Nephron (organoid): Measurements from ENCODE around the gene CXCL10.

Experiments used
- H3K27ac Mint-ChIP-seq, 3 experiments: 2 replicates each; pipeline ENCODE4 v1.8.0; 2020; ENCODE audit warnings: mixed read lengths in 3 of 3, mild to moderate bottlenecking in 2 of 3, moderate library complexity in 1 of 3
- H3K27me3 Mint-ChIP-seq: 2 replicates; pipeline ENCODE4 v1.8.0; 2021; ENCODE audit warnings: low read depth, mild to moderate bottlenecking, moderate library complexity, mixed read lengths
- H3K36me3 Mint-ChIP-seq: 2 replicates; pipeline ENCODE4 v1.8.0; 2020; ENCODE audit warnings: low read depth, mixed read lengths
- H3K4me1 Mint-ChIP-seq: 2 replicates; pipeline ENCODE4 v1.8.0; 2020; ENCODE audit warnings: mixed read lengths
- H3K4me3 Mint-ChIP-seq, 3 experiments: 2 replicates each; pipeline ENCODE4 v1.8.0; 2020; ENCODE audit warnings: mild to moderate bottlenecking in 3 of 3, mixed read lengths in 3 of 3, moderate library complexity in 2 of 3
- H3K9me3 Mint-ChIP-seq: 2 replicates; pipeline ENCODE4 v1.8.0; 2020; ENCODE audit warnings: mixed read lengths
- CTCF ChIP-seq, 3 experiments: fragments of 200-600 bp; sonication (generic); IDR thresholded peaks; one replicate each; pipeline ENCODE4 v1.5.0; 2021; ENCODE audit warnings: antibody characterized with exemption in 3 of 3; ENCODE audit not compliant: unreplicated experiment in 3 of 3

The CXCL10 gene

GRCh38 chr4:76060506-76060905 is 37.2 kb upstream of the CXCL10 start:
- no peak for TF ChIP-seq CTCF (IDR thresholded peaks at IDR 0.05; ENCODE audit: unreplicated experiment in 3 of 3)
- Mint-ChIP-seq H3K27ac (no peak overlapping the region), H3K4me1 (peaks cover under 1% of the 10 kb centered on the region), H3K36me3 (no peaks in the 10 kb centered on the region), H3K27me3 (no peaks in the 10 kb centered on the region), H3K4me3 (no peak overlapping the region), H3K9me3 (no peaks in the 10 kb centered on the region)

- Mint-ChIP-seq H3K4me3 (no peak overlapping the region), H3K9me3 (no peaks in the 10 kb centered on the region), H3K27ac (no peak overlapping the region), H3K27me3 (no peaks in the 10 kb centered on the region), H3K4me1 (peaks cover 7% of the 10 kb centered on the region), H3K36me3 (no peaks in the 10 kb centered on the region)
- no peak for TF ChIP-seq CTCF (IDR thresholded peaks at IDR 0.05; ENCODE audit: unreplicated experiment in 3 of 3)
These were observed 36.5 kb upstream of the CXCL10 start for GRCh38 chr4:76059750-76060149.

- Mint-ChIP-seq H3K4me3 (no peak overlapping the region), H3K27ac (no peak overlapping the region), H3K36me3 (no peaks in the 10 kb centered on the region), H3K9me3 (no peaks in the 10 kb centered on the region), H3K27me3 (no peaks in the 10 kb centered on the region), H3K4me1 (peaks cover 8% of the 10 kb centered on the region)
- no peak for TF ChIP-seq CTCF (IDR thresholded peaks at IDR 0.05; ENCODE audit: unreplicated experiment in 3 of 3)
These were observed 35.7 kb upstream of the CXCL10 start for GRCh38 chr4:76058888-76059426.

GRCh38 chr4:76058302-76058701 is 35.0 kb upstream of the CXCL10 start:
- Mint-ChIP-seq H3K4me1 (peaks cover 13% of the 10 kb centered on the region), H3K9me3 (no peaks in the 10 kb centered on the region), H3K27me3 (no peaks in the 10 kb centered on the region), H3K4me3 (no peak overlapping the region), H3K27ac (no peak overlapping the region), H3K36me3 (no peaks in the 10 kb centered on the region)
- no peak for TF ChIP-seq CTCF (IDR thresholded peaks at IDR 0.05; ENCODE audit: unreplicated experiment in 3 of 3)

- Mint-ChIP-seq H3K36me3 (no peaks in the 10 kb centered on the region), H3K4me3 (no peak overlapping the region), H3K27me3 (no peaks in the 10 kb centered on the region), H3K4me1 (peaks cover 13% of the 10 kb centered on the region), H3K27ac (no peak overlapping the region), H3K9me3 (no peaks in the 10 kb centered on the region)
- no peak for TF ChIP-seq CTCF (IDR thresholded peaks at IDR 0.05; ENCODE audit: unreplicated experiment in 3 of 3)
These were observed 32.1 kb upstream of the CXCL10 start for GRCh38 chr4:76055421-76055820.

- TF ChIP-seq CTCF (IDR thresholded peaks at IDR 0.05; ENCODE audit: unreplicated experiment in 3 of 3): no peak
- Mint-ChIP-seq H3K27me3 (no peaks in the 10 kb centered on the region), H3K36me3 (no peaks in the 10 kb centered on the region), H3K27ac (no peak overlapping the region), H3K4me1 (peaks cover 13% of the 10 kb centered on the region), H3K9me3 (no peaks in the 10 kb centered on the region), H3K4me3 (no peak overlapping the region)
These were observed 31.7 kb upstream of the CXCL10 start for GRCh38 chr4:76055016-76055415.
